K562 (cell line): Measurements from ENCODE around the gene GNG7. TPM values are rescaled to one million over a fixed set of nuclear protein-coding genes. Genes with fewer than 3 reads are reported as not detected.
A peak's percentile ranks its signal among the peaks of the same experiment; 100 is the strongest.

ENCODE experiments used
- ATF2 ChIP-seq: sonication (generic); formaldehyde crosslinking; IDR thresholded peaks from 2 replicates; pipeline ENCODE4 v1.8.1; 2022; ENCODE audit warnings: missing genetic modification reagents
- E2F8 ChIP-seq: fragments of 450-650 bp; IDR thresholded peaks from 2 replicates; pipeline ENCODE4 v1.7.1; 2018; ENCODE audit warnings: mild to moderate bottlenecking, low read depth; ENCODE audit not compliant: partially characterized antibody
- MAFK ChIP-seq: IDR thresholded peaks from 2 replicates; pipeline ENCODE4 v1.6.1; 2011; ENCODE audit warnings: low read length, improper control_type of control experiment
- NR3C1 ChIP-seq: sonication (generic); formaldehyde crosslinking; IDR thresholded peaks from 2 replicates; pipeline ENCODE4 v1.8.1; 2022; ENCODE audit warnings: missing genetic modification reagents
- TCF3 ChIP-seq: sonication (generic); formaldehyde crosslinking; IDR thresholded peaks from 2 replicates; pipeline ENCODE4 v1.4.0; 2020; ENCODE audit warnings: mild to moderate bottlenecking, missing genetic modification reagents
- ZNF134 ChIP-seq: fragments of 250-450 bp; sonication (Bioruptor Pico); conservative IDR thresholded peaks from 2 replicates; pipeline ENCODE4 v1.4.0; 2020
- ZNF165 ChIP-seq: fragments of 250-450 bp; sonication (Bioruptor Pico); IDR thresholded peaks from 2 replicates; pipeline ENCODE4 v1.4.0; 2020; ENCODE audit warnings: borderline replicate concordance
- ZNF717 ChIP-seq: fragments of 250-450 bp; sonication (Bioruptor Pico); IDR thresholded peaks from 2 replicates; pipeline ENCODE4 v1.5.0; 2021
- polyA plus RNA-seq, 8 experiments: library from polyadenylated mRNA; depleted of rRNA in 4 of 8; stranded (reverse) in 5 of 8; unstranded in 3 of 8; fragments of >200 nt; fragmentation: Nextera tagmentation in 2 of 8; fragmentation: Illumina TruSeq in 1 of 8; extraction: Ambion mirVana in 2 of 8; extraction: Trizol in 1 of 8; gene quantifications; 2 replicates each; pipeline versions ENCODE4 v1.2.1 to v1.2.3, GENCODE V29; 2011 to 2014; ENCODE audit warnings: inconsistent platforms in 1 of 8, missing spikeins in 1 of 8
- total RNA-seq, 7 experiments: library from RNA; depleted of rRNA in 6 of 7; stranded (reverse); fragments of >200 nt in 6 of 7; fragmentation: Illumina TruSeq in 2 of 7; extraction: Trizol in 2 of 7; gene quantifications; 2 replicates each; pipeline versions ENCODE4 v1.2.1 to v1.2.3, GENCODE V29; 2011 to 2021; ENCODE audit warnings: low replicate concordance in 1 of 7
- TF ChIP-seq, protein P1 (sequence below): fragments of 250-450 bp; sonication (Bioruptor Pico); IDR thresholded peaks from 2 replicates; pipeline ENCODE4 v1.5.0; 2021
- TF ChIP-seq, protein P2 (sequence below): fragments of 250-450 bp; sonication (Bioruptor Pico); IDR thresholded peaks from 2 replicates; pipeline ENCODE4 v1.8.0; 2021; ENCODE audit warnings: borderline replicate concordance, mild to moderate bottlenecking, moderate library complexity; ENCODE audit not compliant: poor library complexity, severe bottlenecking
- TF ChIP-seq, protein P3 (sequence below): fragments of 450-650 bp; IDR thresholded peaks from 2 replicates; pipeline ENCODE4 v1.6.1; 2017; ENCODE audit warnings: mild to moderate bottlenecking, moderate library complexity
- TF ChIP-seq, protein P4 (sequence below): fragments of 250-450 bp; sonication (Bioruptor Pico); IDR thresholded peaks from 2 replicates; pipeline ENCODE4 v1.4.0; 2020; ENCODE audit warnings: mild to moderate bottlenecking, moderate library complexity

Gene GNG7
- total and polyA plus RNA-seq, 9 of the 15 experiments (the other 6 are each of a cell fraction or from before 2014, with no cell fraction given), result 0.01 to 0.20 (median 0.06) TPM; not detected in 1

GRCh38 chr19:2739602-2740313 is 37.3 kb upstream of the GNG7 start, which contains the start of gene SLC39A3 (continued):
- TF ChIP-seq E2F8 (peak; percentile 83), ZNF717 (CRISPR knock-in tag) (no peak), TCF3 (CRISPR knock-in tag) (peak; percentile 43; the same call in 1 of the 2 replicates), ZNF134 (CRISPR knock-in tag) (no peak; the same call in 1 of the 2 replicates), ZNF165 (CRISPR knock-in tag) (no peak), ATF2 (CRISPR knock-in tag) (no peak), MAFK (0 out of 2 replicates have a peak, but pooled peaks have one; percentile 4), NR3C1 (CRISPR knock-in tag) (peak; percentile 94)
- TF ChIP-seq, protein P1, sequence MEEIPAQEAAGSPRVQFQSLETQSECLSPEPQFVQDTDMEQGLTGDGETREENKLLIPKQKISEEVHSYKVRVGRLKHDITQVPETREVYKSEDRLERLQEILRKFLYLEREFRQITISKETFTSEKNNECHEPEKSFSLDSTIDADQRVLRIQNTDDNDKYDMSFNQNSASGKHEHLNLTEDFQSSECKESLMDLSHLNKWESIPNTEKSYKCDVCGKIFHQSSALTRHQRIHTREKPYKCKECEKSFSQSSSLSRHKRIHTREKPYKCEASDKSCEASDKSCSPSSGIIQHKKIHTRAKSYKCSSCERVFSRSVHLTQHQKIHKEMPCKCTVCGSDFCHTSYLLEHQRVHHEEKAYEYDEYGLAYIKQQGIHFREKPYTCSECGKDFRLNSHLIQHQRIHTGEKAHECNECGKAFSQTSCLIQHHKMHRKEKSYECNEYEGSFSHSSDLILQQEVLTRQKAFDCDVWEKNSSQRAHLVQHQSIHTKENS (CRISPR knock-in tag), result no peak
- TF ChIP-seq, protein P2, sequence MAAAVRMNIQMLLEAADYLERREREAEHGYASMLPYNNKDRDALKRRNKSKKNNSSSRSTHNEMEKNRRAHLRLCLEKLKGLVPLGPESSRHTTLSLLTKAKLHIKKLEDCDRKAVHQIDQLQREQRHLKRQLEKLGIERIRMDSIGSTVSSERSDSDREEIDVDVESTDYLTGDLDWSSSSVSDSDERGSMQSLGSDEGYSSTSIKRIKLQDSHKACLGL (CRISPR knock-in tag), result peak; percentile 33
- TF ChIP-seq, protein P3, sequence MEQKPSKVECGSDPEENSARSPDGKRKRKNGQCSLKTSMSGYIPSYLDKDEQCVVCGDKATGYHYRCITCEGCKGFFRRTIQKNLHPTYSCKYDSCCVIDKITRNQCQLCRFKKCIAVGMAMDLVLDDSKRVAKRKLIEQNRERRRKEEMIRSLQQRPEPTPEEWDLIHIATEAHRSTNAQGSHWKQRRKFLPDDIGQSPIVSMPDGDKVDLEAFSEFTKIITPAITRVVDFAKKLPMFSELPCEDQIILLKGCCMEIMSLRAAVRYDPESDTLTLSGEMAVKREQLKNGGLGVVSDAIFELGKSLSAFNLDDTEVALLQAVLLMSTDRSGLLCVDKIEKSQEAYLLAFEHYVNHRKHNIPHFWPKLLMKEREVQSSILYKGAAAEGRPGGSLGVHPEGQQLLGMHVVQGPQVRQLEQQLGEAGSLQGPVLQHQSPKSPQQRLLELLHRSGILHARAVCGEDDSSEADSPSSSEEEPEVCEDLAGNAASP, result no peak
- TF ChIP-seq, protein P4, sequence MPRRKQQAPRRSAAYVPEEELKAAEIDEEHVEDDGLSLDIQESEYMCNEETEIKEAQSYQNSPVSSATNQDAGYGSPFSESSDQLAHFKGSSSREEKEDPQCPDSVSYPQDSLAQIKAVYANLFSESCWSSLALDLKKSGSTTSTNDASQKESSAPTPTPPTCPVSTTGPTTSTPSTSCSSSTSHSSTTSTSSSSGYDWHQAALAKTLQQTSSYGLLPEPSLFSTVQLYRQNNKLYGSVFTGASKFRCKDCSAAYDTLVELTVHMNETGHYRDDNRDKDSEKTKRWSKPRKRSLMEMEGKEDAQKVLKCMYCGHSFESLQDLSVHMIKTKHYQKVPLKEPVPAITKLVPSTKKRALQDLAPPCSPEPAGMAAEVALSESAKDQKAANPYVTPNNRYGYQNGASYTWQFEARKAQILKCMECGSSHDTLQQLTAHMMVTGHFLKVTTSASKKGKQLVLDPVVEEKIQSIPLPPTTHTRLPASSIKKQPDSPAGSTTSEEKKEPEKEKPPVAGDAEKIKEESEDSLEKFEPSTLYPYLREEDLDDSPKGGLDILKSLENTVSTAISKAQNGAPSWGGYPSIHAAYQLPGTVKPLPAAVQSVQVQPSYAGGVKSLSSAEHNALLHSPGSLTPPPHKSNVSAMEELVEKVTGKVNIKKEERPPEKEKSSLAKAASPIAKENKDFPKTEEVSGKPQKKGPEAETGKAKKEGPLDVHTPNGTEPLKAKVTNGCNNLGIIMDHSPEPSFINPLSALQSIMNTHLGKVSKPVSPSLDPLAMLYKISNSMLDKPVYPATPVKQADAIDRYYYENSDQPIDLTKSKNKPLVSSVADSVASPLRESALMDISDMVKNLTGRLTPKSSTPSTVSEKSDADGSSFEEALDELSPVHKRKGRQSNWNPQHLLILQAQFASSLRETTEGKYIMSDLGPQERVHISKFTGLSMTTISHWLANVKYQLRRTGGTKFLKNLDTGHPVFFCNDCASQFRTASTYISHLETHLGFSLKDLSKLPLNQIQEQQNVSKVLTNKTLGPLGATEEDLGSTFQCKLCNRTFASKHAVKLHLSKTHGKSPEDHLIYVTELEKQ (CRISPR knock-in tag), result 0 out of 2 replicates have a peak, but pooled peaks have one; percentile 73
